Endothelial cell of umbilical vein (primary cell): ENCODE data around the gene CD226. TPM values are rescaled to one million over a fixed set of nuclear protein-coding genes. Genes with fewer than 3 reads are reported as not detected.

ENCODE experiments used
- BruUV-seq: library from RNA; stranded (reverse); fragments of 400-500 nt; replicated peaks from 2 replicates; lab custom pipeline; 2021; lab: Mats Ljungman, UMichigan
- CTCF ChIA-PET: fragments of 300-600, 350-600 bp; sonication (Branson Sonifier 250); formaldehyde crosslinking; loops from one replicate; lab custom pipeline; 2021; ENCODE audit warnings: antibody characterized with exemption, inconsistent platforms; lab: Charles Lee
- POLR2A ChIA-PET: fragments of 300-600, 350-600 bp; sonication (Branson Sonifier 250); formaldehyde crosslinking; loops from one replicate; lab custom pipeline; 2021; ENCODE audit warnings: antibody characterized with exemption, inconsistent platforms; lab: Charles Lee
- DNase-seq: peaks from one replicate; pipeline ENCODE4 v3.0.0-alpha.2; 2011; ENCODE audit warnings: low read depth, low spot score
- FAIRE-seq: peaks from 2 replicates; lab custom pipeline; 2011; peaks lifted over from hg19 to GRCh38; lab: Jason Lieb, UNC
- H2AFZ ChIP-seq: 2 replicates; pipeline ENCODE4 v1.6.0; 2012; ENCODE audit warnings: low read depth, low read length, control low read depth, inconsistent platforms
- H3K27ac ChIP-seq: 2 replicates; pipeline ENCODE4 v1.5.1; 2011; ENCODE audit warnings: low read depth, mild to moderate bottlenecking, control low read depth, low read length, moderate library complexity; ENCODE audit not compliant: insufficient read depth
- H3K27me3 ChIP-seq, 2 experiments: 2 replicates each; pipeline versions ENCODE4 v1.6.0 to v1.6.1; 2011; ENCODE audit warnings: low read length in 2 of 2, mixed read lengths in 1 of 2; ENCODE audit not compliant: control insufficient read depth in 2 of 2, insufficient read depth in 2 of 2
- H3K36me3 ChIP-seq, 2 experiments: 2 replicates in 1 of 2; 3 replicates in 1 of 2; pipeline ENCODE4 v1.5.1; 2011; ENCODE audit warnings: low read length in 2 of 2, mild to moderate bottlenecking in 1 of 2, moderate library complexity in 1 of 2; ENCODE audit not compliant: control insufficient read depth in 2 of 2, insufficient read depth in 2 of 2; ENCODE audit errors: extremely low read depth in 1 of 2
- H3K4me1 ChIP-seq: 3 replicates; pipeline ENCODE4 v1.5.1; 2011; ENCODE audit warnings: mild to moderate bottlenecking, low read length; ENCODE audit not compliant: control insufficient read depth, insufficient read depth; ENCODE audit errors: extremely low read depth
- H3K4me2 ChIP-seq: 2 replicates; pipeline ENCODE4 v1.6.1; 2011; ENCODE audit warnings: low read length, control low read depth, mixed read lengths; ENCODE audit not compliant: insufficient read depth
- H3K4me3 ChIP-seq, 3 experiments: fragments of 200-600 bp in 1 of 3; sonication (generic), shearing (Covaris generic) in 1 of 3; replicated peaks in 1 of 3; 2 replicates each; pipeline ENCODE4 v1.5.1; 2011 to 2016; ENCODE audit warnings: control low read depth in 3 of 3, low read length in 3 of 3, mild to moderate bottlenecking in 2 of 3, inconsistent platforms in 1 of 3, low read depth in 1 of 3, moderate library complexity in 1 of 3; ENCODE audit not compliant: insufficient read depth in 1 of 3
- H3K79me2 ChIP-seq: 2 replicates; pipeline ENCODE4 v1.6.0; 2012; ENCODE audit warnings: low read length, inconsistent platforms; ENCODE audit not compliant: control insufficient read depth, insufficient read depth
- H3K9ac ChIP-seq: replicated peaks from 2 replicates; pipeline ENCODE3; 2011; ENCODE audit warnings: low read length, control low read depth; ENCODE audit not compliant: insufficient read depth; ENCODE audit errors: extremely low read depth
- H3K9me1 ChIP-seq: replicated peaks from 3 replicates; pipeline ENCODE4 v1.6.0; 2011; ENCODE audit warnings: mild to moderate bottlenecking, low read length; ENCODE audit not compliant: control insufficient read depth, insufficient read depth; ENCODE audit errors: extremely low read depth
- H3K9me3 ChIP-seq: replicated peaks from 2 replicates; pipeline ENCODE4 v1.5.1; 2012; ENCODE audit warnings: low read length, inconsistent platforms; ENCODE audit not compliant: control insufficient read depth, insufficient read depth
- H4K20me1 ChIP-seq: replicated peaks from 2 replicates; pipeline ENCODE3; 2011; ENCODE audit warnings: mild to moderate bottlenecking, low read length; ENCODE audit not compliant: control insufficient read depth, insufficient read depth; ENCODE audit errors: extremely low read depth
- EZH2 ChIP-seq: IDR thresholded peaks from 2 replicates; pipeline ENCODE4 v1.6.1; 2012; ENCODE audit warnings: borderline replicate concordance, low read depth, mild to moderate bottlenecking, moderate library complexity, low read length, inconsistent platforms; ENCODE audit not compliant: severe bottlenecking
- FOS ChIP-seq: IDR thresholded peaks from 2 replicates; pipeline ENCODE4 v1.6.1; 2011; ENCODE audit warnings: mild to moderate bottlenecking, low read length, moderate library complexity, borderline replicate concordance; ENCODE audit not compliant: insufficient read depth
- GATA2 ChIP-seq: IDR thresholded peaks from 2 replicates; pipeline ENCODE4 v1.7.0; 2011; ENCODE audit warnings: low read depth, mild to moderate bottlenecking, moderate library complexity, mixed read lengths, low read length; ENCODE audit not compliant: insufficient read length, insufficient read depth
- JUN ChIP-seq: IDR thresholded peaks from 2 replicates; pipeline ENCODE4 v1.6.1; 2011; ENCODE audit warnings: borderline replicate concordance, low read depth; ENCODE audit not compliant: insufficient read length, insufficient read depth
- MYC ChIP-seq: IDR thresholded peaks from one replicate; pipeline ENCODE4 v1.6.1; 2011; ENCODE audit warnings: mild to moderate bottlenecking, low read depth, low read length
- POLR2A ChIP-seq: IDR thresholded peaks from 2 replicates; pipeline ENCODE4 v1.6.1; 2012; ENCODE audit warnings: low read depth, mild to moderate bottlenecking, control low read depth, low read length
- POLR2AphosphoS5 ChIP-seq: IDR thresholded peaks from 2 replicates; pipeline ENCODE4 v1.6.1; 2012; ENCODE audit warnings: low read depth, mild to moderate bottlenecking, control low read depth, low read length, moderate library complexity; ENCODE audit not compliant: insufficient read depth
- dilution Hi-C: fragments of 300-500 bp; cut with MboI; formaldehyde crosslinking; loops from one replicate; pipeline ENCODE4 v1.15.0; 2019; ENCODE audit warnings: low sequenced_read_pairs; ENCODE audit not compliant: extremely low pct_ligation_motif_present
- intact Hi-C: fragments of 100-400 bp; cut with micrococcal nuclease; formaldehyde crosslinking; loops from one replicate; pipeline ENCODE4 v1.10.0; 2022
- polyA plus RNA-seq, 4 experiments: library from polyadenylated mRNA; depleted of rRNA in 3 of 4; stranded (reverse) in 3 of 4; unstranded in 1 of 4; fragments of >200 nt; gene quantifications; 2 replicates each; pipeline versions ENCODE4 v1.2.1 to v1.2.3, GENCODE V29; 2011 to 2012; ENCODE audit warnings: missing spikeins in 1 of 4
- total RNA-seq: library from RNA; stranded (reverse); gene quantifications from 2 replicates; pipeline ENCODE4 v1.2.3, GENCODE V29; 2021
- TF ChIP-seq, protein P1 (sequence below), 2 donors: IDR thresholded peaks; 1 replicate in 1 of 2; 2 replicates in 1 of 2; pipeline ENCODE4 v1.5.1; 2011; ENCODE audit warnings: low read length in 2 of 2, mild to moderate bottlenecking in 2 of 2, moderate library complexity in 2 of 2, control low read depth in 1 of 2, inconsistent platforms in 1 of 2, low read depth in 1 of 2; ENCODE audit not compliant: insufficient read depth in 1 of 2; ENCODE audit errors: extremely low read depth in 1 of 2
- TF ChIP-seq, protein P2 (sequence below): IDR thresholded peaks from 2 replicates; pipeline ENCODE4 v1.6.1; 2011; ENCODE audit not compliant: insufficient read depth, insufficient read length

The CD226 gene
- total and polyA plus RNA-seq, 2 donors (not counting 3 experiments of a cell fraction or from before 2014, with no cell fraction given): 0.20 TPM; not detected in 1

DNA sequence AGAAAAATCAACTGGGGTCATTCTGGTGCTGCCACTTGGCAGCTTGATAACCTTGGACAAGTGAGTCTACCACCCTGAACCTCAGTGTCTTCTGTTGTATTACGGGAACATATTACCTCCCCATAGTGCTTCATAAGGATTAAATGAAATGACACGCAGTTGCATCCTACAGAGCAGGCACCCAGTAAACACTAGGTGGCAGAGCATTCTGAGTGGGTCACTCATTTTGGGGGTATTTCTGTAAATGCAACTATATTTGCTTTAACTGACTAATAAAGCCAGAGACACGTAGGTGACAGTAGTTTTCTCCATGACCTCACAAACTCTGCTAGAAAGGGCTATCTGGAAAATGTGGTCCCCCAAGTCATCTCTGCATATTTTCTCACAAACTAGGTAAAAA, 4.7 kb downstream of the CD226 start:
- no peaks in the 10 kb centered on the region for H3K9me1 ChIP-seq
- ChIA-PET CTCF (no interaction called here), POLR2A (no interaction called here)
- H3K79me2 ChIP-seq: no peaks in the 10 kb centered on the region
- no peaks in the 10 kb centered on the region for H4K20me1 ChIP-seq
- BruUV-seq: no TSS peak
- no peak overlapping the region for H3K4me3 ChIP-seq
- H3K27me3 ChIP-seq: no peaks in the 10 kb centered on the region
- no peak overlapping the region for H3K27ac ChIP-seq
- DNase-seq (no peak), FAIRE-seq (no peak)
- H3K4me2 ChIP-seq: no peak overlapping the region
- no peaks in the 10 kb centered on the region for H3K36me3 ChIP-seq
- H3K4me1 ChIP-seq: no peaks in the 10 kb centered on the region
- dilution Hi-C loops (no loop called here), intact Hi-C loops (no loop called here)
- H3K9ac ChIP-seq: no peak overlapping the region
- H2AFZ ChIP-seq: no peak overlapping the region
- no peaks in the 10 kb centered on the region for H3K9me3 ChIP-seq
- TF ChIP-seq, protein P1, sequence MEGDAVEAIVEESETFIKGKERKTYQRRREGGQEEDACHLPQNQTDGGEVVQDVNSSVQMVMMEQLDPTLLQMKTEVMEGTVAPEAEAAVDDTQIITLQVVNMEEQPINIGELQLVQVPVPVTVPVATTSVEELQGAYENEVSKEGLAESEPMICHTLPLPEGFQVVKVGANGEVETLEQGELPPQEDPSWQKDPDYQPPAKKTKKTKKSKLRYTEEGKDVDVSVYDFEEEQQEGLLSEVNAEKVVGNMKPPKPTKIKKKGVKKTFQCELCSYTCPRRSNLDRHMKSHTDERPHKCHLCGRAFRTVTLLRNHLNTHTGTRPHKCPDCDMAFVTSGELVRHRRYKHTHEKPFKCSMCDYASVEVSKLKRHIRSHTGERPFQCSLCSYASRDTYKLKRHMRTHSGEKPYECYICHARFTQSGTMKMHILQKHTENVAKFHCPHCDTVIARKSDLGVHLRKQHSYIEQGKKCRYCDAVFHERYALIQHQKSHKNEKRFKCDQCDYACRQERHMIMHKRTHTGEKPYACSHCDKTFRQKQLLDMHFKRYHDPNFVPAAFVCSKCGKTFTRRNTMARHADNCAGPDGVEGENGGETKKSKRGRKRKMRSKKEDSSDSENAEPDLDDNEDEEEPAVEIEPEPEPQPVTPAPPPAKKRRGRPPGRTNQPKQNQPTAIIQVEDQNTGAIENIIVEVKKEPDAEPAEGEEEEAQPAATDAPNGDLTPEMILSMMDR (IDR thresholded peaks at IDR 0.05; ENCODE audit: extremely low read depth in 1 of 2, insufficient read depth in 1 of 2, low read depth in 1 of 2, low read length in 2 of 2): peak in 1 of 2 donors; percentile 9
- no peak for TF ChIP-seq JUN

DNA sequence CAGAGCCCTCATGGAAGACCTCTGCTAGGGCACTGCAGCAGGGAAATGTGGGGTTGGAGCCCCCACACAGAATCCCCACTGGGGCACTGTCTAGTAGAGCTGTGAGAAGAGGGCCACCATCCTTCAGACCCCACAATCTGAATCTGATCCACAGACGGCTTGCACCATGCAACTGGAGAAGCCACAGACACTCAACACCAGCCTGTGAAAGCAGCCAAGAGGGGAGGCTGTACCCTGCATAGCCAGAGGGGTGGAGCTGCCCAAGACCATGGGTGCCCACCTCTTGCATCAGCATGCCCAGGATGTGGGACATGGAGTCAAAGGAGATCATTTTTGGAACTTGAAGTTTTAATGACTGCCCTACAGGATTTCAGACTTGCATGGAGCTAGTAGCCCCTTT, 6.5 kb downstream of the CD226 start:
- Histone ChIP-seq H3K27me3 (no peaks in the 10 kb centered on the region), H3K4me1 (no peaks in the 10 kb centered on the region), H3K27ac (no peak overlapping the region), H2AFZ (no peak overlapping the region), H3K9me1 (no peaks in the 10 kb centered on the region), H3K36me3 (no peaks in the 10 kb centered on the region), H3K4me2 (no peak overlapping the region), H3K4me3 (no peak overlapping the region), H3K9me3 (no peaks in the 10 kb centered on the region), H3K9ac (no peak overlapping the region), H3K79me2 (no peaks in the 10 kb centered on the region), H4K20me1 (no peaks in the 10 kb centered on the region)
- POLR2A ChIA-PET: no interaction called here
- CTCF ChIA-PET: no interaction called here
- DNase-seq (no peak), FAIRE-seq (no peak)
- no TSS peak for BruUV-seq
- dilution Hi-C loops: no loop called here
- intact Hi-C loops: no loop called here
- TF ChIP-seq, protein P2, sequence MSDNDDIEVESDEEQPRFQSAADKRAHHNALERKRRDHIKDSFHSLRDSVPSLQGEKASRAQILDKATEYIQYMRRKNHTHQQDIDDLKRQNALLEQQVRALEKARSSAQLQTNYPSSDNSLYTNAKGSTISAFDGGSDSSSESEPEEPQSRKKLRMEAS: no peak
- TF ChIP-seq GATA2 (no peak), FOS (no peak), MYC (no peak), POLR2A (no peak), EZH2 (no peak), JUN (no peak), POLR2AphosphoS5 (no peak)
- TF ChIP-seq, protein P1 (IDR thresholded peaks at IDR 0.05; ENCODE audit: extremely low read depth in 1 of 2, insufficient read depth in 1 of 2, low read depth in 1 of 2, low read length in 2 of 2): no peak
